CD4-positive, alpha-beta T cell (primary cell): ENCODE data around the gene SSUH2. TPM values are rescaled to one million over a fixed set of nuclear protein-coding genes. Genes with fewer than 3 reads are reported as not detected.
"Not testable (repeated sequence)": the region's sequence is repeated elsewhere in the genome, so short reads cannot be mapped to it uniquely, and the experiment has no call there.

Source experiments
- ATAC-seq: fragments of 200-7000 bp; cut with Tn5 transposase; one replicate; pipeline ENCODE4 v1.10.0; 2022; ENCODE audit warnings: mild to moderate bottlenecking; ENCODE audit not compliant: poor library complexity
- CTCF ChIA-PET: fragments of 350-600 bp; sonication (Branson Sonifier 250); formaldehyde crosslinking; loops from one replicate; lab custom pipeline; 2021; ENCODE audit warnings: antibody characterized with exemption, inconsistent platforms; lab: Charles Lee
- POLR2A ChIA-PET: fragments of 350-600 bp; sonication (Branson Sonifier 250); formaldehyde crosslinking; loops from one replicate; lab custom pipeline; 2021; ENCODE audit warnings: antibody characterized with exemption, inconsistent platforms; lab: Charles Lee
- DNase-seq, 14 experiments: peaks; one replicate each; pipeline ENCODE4 v3.0.0-alpha.2; 2013 to 2020; ENCODE audit warnings: mixed read lengths in 2 of 14
- H3K27ac ChIP-seq, 2 donors: one replicate each; pipeline versions ENCODE4 v1.5.1 to v1.7.0; 2013; ENCODE audit warnings: low read length in 2 of 2, low read depth in 1 of 2, mild to moderate bottlenecking in 1 of 2
- H3K27me3 ChIP-seq, 2 experiments: 1 replicate in 1 of 2; 2 replicates in 1 of 2; pipeline versions ENCODE4 v1.6.1 to v1.7.0; 2013; ENCODE audit warnings: low read length in 2 of 2, control low read depth in 1 of 2, mild to moderate bottlenecking in 1 of 2, moderate library complexity in 1 of 2; ENCODE audit not compliant: insufficient read depth in 2 of 2, control insufficient read depth in 1 of 2
- H3K36me3 ChIP-seq: one replicate; pipeline ENCODE4 v1.6.1; 2013; ENCODE audit warnings: low read length, control low read depth; ENCODE audit not compliant: insufficient read depth
- H3K4me1 ChIP-seq: one replicate; pipeline ENCODE4 v1.6.1; 2013; ENCODE audit warnings: low read length, control low read depth; ENCODE audit not compliant: insufficient read depth
- H3K4me3 ChIP-seq: one replicate; pipeline ENCODE4 v1.5.1; 2013; ENCODE audit warnings: mild to moderate bottlenecking, low read length, moderate library complexity
- H3K9me3 ChIP-seq, 2 experiments: 1 replicate in 1 of 2; 2 replicates in 1 of 2; pipeline versions ENCODE4 v1.6.1 to v1.7.0; 2013; ENCODE audit warnings: low read length in 2 of 2, mild to moderate bottlenecking in 2 of 2, control low read depth in 1 of 2, moderate library complexity in 1 of 2; ENCODE audit not compliant: control insufficient read depth in 1 of 2, insufficient read depth in 1 of 2
- H3K27ac Mint-ChIP-seq: one replicate; pipeline ENCODE4 v1.8.0; 2020; ENCODE audit warnings: mixed read lengths
- H3K27me3 Mint-ChIP-seq: one replicate; pipeline ENCODE4 v1.8.0; 2021; ENCODE audit warnings: mixed read lengths
- H3K36me3 Mint-ChIP-seq: one replicate; pipeline ENCODE4 v1.8.0; 2021; ENCODE audit warnings: low read depth, mixed read lengths
- H3K4me1 Mint-ChIP-seq: one replicate; pipeline ENCODE4 v1.8.0; 2021; ENCODE audit warnings: low read depth, mixed read lengths
- H3K4me3 Mint-ChIP-seq: one replicate; pipeline ENCODE4 v1.8.0; 2020; ENCODE audit warnings: mild to moderate bottlenecking, mixed read lengths
- H3K9me3 Mint-ChIP-seq: one replicate; pipeline ENCODE4 v1.8.0; 2020; ENCODE audit warnings: mixed read lengths
- CTCF ChIP-seq: fragments of 200-600 bp; IDR thresholded peaks from one replicate; pipeline ENCODE4 v1.8.0; 2022; ENCODE audit warnings: antibody characterized with exemption, mild to moderate bottlenecking
- intact Hi-C, 2 experiments: fragments of 100-400 bp; cut with DNase I in 1 of 2; cut with micrococcal nuclease in 1 of 2; formaldehyde crosslinking; loops; one replicate each; pipeline versions ENCODE4 v1.15.1 to v1.9.0; 2023 to 2025; cut with DNase I, micrococcal nuclease
- total RNA-seq, 174 experiments: library from RNA in 2 of 174; stranded (reverse) in 2 of 174; gene quantifications; one replicate each; pipeline ENCODE4 v1.2.3 and lab custom pipeline; 2021 to 2026

SSUH2 gene
- total RNA-seq, 2 experiments from 2014 or later, result not detected

DNA sequence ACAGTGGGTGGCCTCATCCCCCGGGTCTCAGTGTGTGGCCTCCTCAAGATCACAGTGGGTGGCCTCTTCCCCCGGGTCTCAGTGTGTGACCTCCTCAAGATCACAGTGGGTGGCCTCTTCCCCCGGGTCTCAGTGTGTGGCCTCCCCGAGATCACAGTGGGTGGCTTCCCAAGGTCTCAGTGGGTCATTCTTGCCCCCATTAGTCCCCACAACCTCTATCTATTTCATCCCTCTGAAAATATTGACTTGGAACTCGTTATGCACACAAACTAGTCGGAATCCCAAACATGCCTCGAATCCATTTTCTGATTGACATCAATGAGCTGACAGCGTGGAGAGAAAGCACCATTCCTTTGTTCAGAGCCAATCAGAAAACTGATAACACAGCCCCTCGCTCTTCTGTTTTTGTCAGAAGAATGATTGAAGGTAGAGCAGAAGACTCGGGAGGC, 10.8 kb upstream of the SSUH2 start:
- Histone ChIP-seq H3K9me3 (peaks cover 0 to 12% of the 10 kb centered on the region in 2 experiments), H3K36me3 (no peaks in the 10 kb centered on the region), H3K4me1 (no peaks in the 10 kb centered on the region), H3K4me3 (no peak overlapping the region), H3K27me3 (peaks cover 0 to 18% of the 10 kb centered on the region in 2 experiments), H3K27ac (no peak overlapping the region)
- H3K27me3 Mint-ChIP-seq, result peaks cover 41% of the 10 kb centered on the region
- no peaks in the 10 kb centered on the region for H3K9me3 Mint-ChIP-seq
- intact Hi-C loops, result no loop called here
- no peaks in the 10 kb centered on the region for H3K36me3 Mint-ChIP-seq
- no peak overlapping the region for H3K27ac Mint-ChIP-seq
- H3K4me3 Mint-ChIP-seq, result no peak overlapping the region
- no peak for TF ChIP-seq CTCF
- DNase-seq (no peak), ATAC-seq (no peak)
- POLR2A ChIA-PET, result no interaction called here
- no peaks in the 10 kb centered on the region for H3K4me1 Mint-ChIP-seq
- CTCF ChIA-PET, result no interaction called here

GRCh38 chr3:8654572-8655329, 10.2 kb upstream of the SSUH2 start:
- H3K9me3 Mint-ChIP-seq, H3K27ac ChIP-seq, H3K27ac Mint-ChIP-seq, H3K4me3 ChIP-seq, H3K4me3 Mint-ChIP-seq, ATAC-seq, DNase-seq, H3K4me1 ChIP-seq, POLR2A ChIA-PET, H3K4me1 Mint-ChIP-seq, H3K36me3 ChIP-seq, H3K36me3 Mint-ChIP-seq, CTCF ChIA-PET, intact Hi-C loops: not testable (repeated sequence)
- Histone ChIP-seq H3K27me3 (peaks cover 0 to 15% of the 10 kb centered on the region in 2 experiments), H3K9me3 (peaks cover 0 to 12% of the 10 kb centered on the region in 2 experiments)
- H3K27me3 Mint-ChIP-seq, result peaks cover 40% of the 10 kb centered on the region

- no peak for DNase-seq
- no peak overlapping the region for H3K4me3 Mint-ChIP-seq
- POLR2A ChIA-PET, result no interaction called here
- Histone ChIP-seq H3K27ac (no peak overlapping the region), H3K9me3 (peaks cover 0 to 12% of the 10 kb centered on the region in 2 experiments), H3K4me3 (no peak overlapping the region), H3K27me3 (peaks cover 0 to 15% of the 10 kb centered on the region in 2 experiments), H3K4me1 (no peaks in the 10 kb centered on the region), H3K36me3 (no peaks in the 10 kb centered on the region)
- ATAC-seq, result no peak
- H3K36me3 Mint-ChIP-seq, result no peaks in the 10 kb centered on the region
- peaks cover 39% of the 10 kb centered on the region for H3K27me3 Mint-ChIP-seq
- CTCF ChIA-PET, result no interaction called here
- no peak overlapping the region for H3K27ac Mint-ChIP-seq
- H3K4me1 Mint-ChIP-seq, result no peaks in the 10 kb centered on the region
- H3K9me3 Mint-ChIP-seq, result no peaks in the 10 kb centered on the region
- no peak for TF ChIP-seq CTCF
- intact Hi-C loops, result no loop called here
Measured at GRCh38 chr3:8653800-8654408, 9.3 kb upstream of the SSUH2 start.
